ENCODE data around the gene MRPL28. TPM values are rescaled to one million over a fixed set of nuclear protein-coding genes. Genes with fewer than 3 reads are reported as not detected.

The MRPL28 gene
- total RNA-seq, 2 donors from 2014 or later: 33.2 to 59.2 TPM

GRCh38 chr16:373848-374615, 3.7 kb upstream of the MRPL28 start:
- Histone ChIP-seq H3K4me1 (ENCODE audit: control insufficient read depth in 1 of 2, low read depth in 2 of 2) (peaks cover 10 to 18% of the 10 kb centered on the region in 2 donors), H3K27ac (no peak overlapping the region), H3K9me3 (no peaks in the 10 kb centered on the region), H3K27me3 (replicated peaks; ENCODE audit: insufficient read depth) (no peaks in the 10 kb centered on the region), H3K36me3 (peaks cover 40% of the 10 kb centered on the region), H3K4me3 (no peak overlapping the region)
- no peak for DNase-seq (ENCODE audit: low spot score)
- ATAC-seq (ENCODE audit: insufficient number of reproducible peaks, low FRiP score, low read depth): no peak
- TF ChIP-seq CTCF (IDR thresholded peaks at IDR 0.05): no peak

DNA sequence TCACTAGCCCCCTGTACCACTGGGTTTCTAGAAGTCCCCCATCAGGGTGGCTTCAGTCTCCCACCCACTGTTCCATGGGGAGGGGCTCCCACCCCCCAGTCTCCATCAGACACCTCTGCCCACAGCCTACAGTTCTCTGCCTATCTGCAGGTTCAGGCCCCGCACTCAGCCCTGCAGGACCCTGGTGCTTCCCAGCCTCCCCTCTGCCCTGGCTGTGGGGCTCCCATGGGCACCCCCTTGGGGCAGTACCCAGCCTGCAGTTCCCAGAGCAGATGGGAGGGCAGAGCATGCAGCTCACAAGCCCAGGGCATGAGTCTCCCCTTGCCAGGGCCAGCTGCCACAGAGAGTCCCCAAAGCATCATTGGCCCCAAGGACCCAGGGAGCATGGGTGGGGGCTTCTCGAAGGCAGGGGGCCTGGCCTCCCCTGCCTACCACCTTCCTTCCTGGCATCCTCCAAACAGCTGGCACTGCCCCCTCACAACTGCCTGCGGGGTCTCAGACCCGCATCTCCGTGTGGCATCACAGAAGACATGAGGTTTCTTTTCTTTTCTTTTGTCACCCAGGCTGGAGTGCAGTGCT, 2.8 kb upstream of the MRPL28 start:
- DNase-seq (ENCODE audit: low spot score) (no peak), ATAC-seq (ENCODE audit: insufficient number of reproducible peaks, low FRiP score, low read depth) (no peak)
- Histone ChIP-seq H3K27ac (no peak overlapping the region), H3K4me1 (ENCODE audit: control insufficient read depth in 1 of 2, low read depth in 2 of 2) (peaks cover 10 to 18% of the 10 kb centered on the region in 2 donors), H3K4me3 (no peak overlapping the region), H3K27me3 (replicated peaks; ENCODE audit: insufficient read depth) (no peaks in the 10 kb centered on the region), H3K9me3 (no peaks in the 10 kb centered on the region), H3K36me3 (peaks cover 49% of the 10 kb centered on the region)
- TF ChIP-seq CTCF (IDR thresholded peaks at IDR 0.05): no peak

DNA sequence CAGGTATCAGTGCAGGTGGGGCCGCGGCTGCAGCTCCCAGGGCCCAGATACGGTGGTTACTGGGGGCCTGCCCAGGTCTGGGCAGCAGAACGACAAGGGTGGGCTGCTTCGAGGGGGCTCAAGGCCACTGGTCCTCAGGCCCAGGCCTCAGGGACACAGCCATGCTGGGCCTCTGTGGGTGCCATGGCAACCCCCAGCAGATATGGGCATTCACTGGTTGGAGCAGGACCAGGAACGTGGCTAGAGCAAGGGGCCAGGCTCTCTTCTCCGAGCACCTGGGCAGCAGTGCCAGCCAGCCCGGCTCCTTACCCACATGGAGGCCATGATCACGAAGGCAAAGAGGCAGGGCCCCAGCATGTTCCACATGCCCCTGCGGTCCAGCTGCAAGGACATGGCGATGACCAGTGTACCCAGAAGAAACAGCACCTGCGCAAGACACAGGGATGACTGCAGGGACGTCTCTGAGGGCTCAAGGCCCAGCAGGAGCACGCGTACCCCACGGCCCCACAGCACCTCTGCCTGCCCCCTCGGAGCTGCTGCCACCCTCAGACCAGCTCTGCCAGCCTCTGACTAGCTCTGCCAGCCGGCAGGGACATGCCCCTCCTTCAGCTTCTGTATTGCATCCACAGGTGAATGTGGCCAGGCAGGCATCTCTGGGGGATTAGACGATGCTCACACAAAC, 2.1 kb upstream of the MRPL28 start:
- no peaks in the 10 kb centered on the region for H3K9me3 ChIP-seq
- peaks cover 10 to 18% of the 10 kb centered on the region in 2 donors for H3K4me1 ChIP-seq (ENCODE audit: control insufficient read depth in 1 of 2, low read depth in 2 of 2)
- no peaks in the 10 kb centered on the region for H3K27me3 ChIP-seq (replicated peaks; ENCODE audit: insufficient read depth)
- no peak for DNase-seq (ENCODE audit: low spot score)
- TF ChIP-seq CTCF (IDR thresholded peaks at IDR 0.05): no peak
- H3K36me3 ChIP-seq: peaks cover 55% of the 10 kb centered on the region
- H3K4me3 ChIP-seq: no peak overlapping the region
- H3K27ac ChIP-seq: no peak overlapping the region
- ATAC-seq (ENCODE audit: insufficient number of reproducible peaks, low FRiP score, low read depth): no peak

GRCh38 chr16:371515-372301, 1.4 kb upstream of the MRPL28 start:
- no peak for TF ChIP-seq CTCF (IDR thresholded peaks at IDR 0.05)
- Histone ChIP-seq H3K36me3 (peaks cover 55% of the 10 kb centered on the region), H3K27me3 (replicated peaks; ENCODE audit: insufficient read depth) (no peaks in the 10 kb centered on the region), H3K9me3 (no peaks in the 10 kb centered on the region), H3K4me3 (no peak overlapping the region), H3K4me1 (ENCODE audit: control insufficient read depth in 1 of 2, low read depth in 2 of 2) (peaks cover 10 to 18% of the 10 kb centered on the region in 2 donors), H3K27ac (no peak overlapping the region)
- no peak for ATAC-seq (ENCODE audit: insufficient number of reproducible peaks, low FRiP score, low read depth)
- DNase-seq (ENCODE audit: low spot score): no peak
